H1 (cell line): ENCODE results near the gene DMRT1. TPM values are rescaled to one million over a fixed set of nuclear protein-coding genes. Genes with fewer than 3 reads are reported as not detected.

ENCODE experiments used
- CTCF ChIA-PET: fragments of 300-600 bp; sonication (Branson Sonifier 250); formaldehyde crosslinking; loops from one replicate; lab custom pipeline; 2021; ENCODE audit not compliant: partially characterized antibody; lab: Charles Lee
- POLR2A ChIA-PET: fragments of 300-600 bp; sonication (Branson Sonifier 250); formaldehyde crosslinking; loops from one replicate; lab custom pipeline; 2021; ENCODE audit warnings: inconsistent platforms; ENCODE audit not compliant: partially characterized antibody; lab: Charles Lee
- DNase-seq, 2 experiments: peaks; one replicate each; pipeline versions ENCODE4 v3.0.0 to v3.0.0-alpha.2; 2010 to 2022; ENCODE audit warnings: low spot score in 2 of 2, low read depth in 1 of 2, mixed read lengths in 1 of 2
- FAIRE-seq: peaks from 2 replicates; lab custom pipeline; 2011; peaks lifted over from hg19 to GRCh38; lab: Jason Lieb, UNC
- H2AFZ ChIP-seq: 2 replicates; pipeline ENCODE4 v1.8.1; 2012; ENCODE audit warnings: low read length, inconsistent platforms
- H2AK5ac ChIP-seq: 2 replicates; pipeline ENCODE4 v1.6.1; 2013; ENCODE audit warnings: low read depth, low read length
- H2BK120ac ChIP-seq: replicated peaks from 2 replicates; pipeline ENCODE3; 2013; ENCODE audit warnings: low read depth, low read length, inconsistent platforms
- H2BK12ac ChIP-seq: 2 replicates; pipeline ENCODE4 v1.6.1; 2013; ENCODE audit warnings: low read depth, low read length
- H2BK15ac ChIP-seq: 2 replicates; pipeline ENCODE4 v1.6.1; 2013; ENCODE audit warnings: low read length
- H2BK20ac ChIP-seq: 2 replicates; pipeline ENCODE4 v1.6.1; 2013; ENCODE audit warnings: low read length
- H2BK5ac ChIP-seq: 2 replicates; pipeline ENCODE4 v1.6.1; 2013; ENCODE audit warnings: low read depth, low read length
- H3K14ac ChIP-seq: 2 replicates; pipeline ENCODE4 v1.6.1; 2013; ENCODE audit warnings: inconsistent platforms; ENCODE audit not compliant: insufficient read length
- H3K18ac ChIP-seq: 2 replicates; pipeline ENCODE4 v1.6.1; 2013; ENCODE audit warnings: low read length; ENCODE audit errors: extremely low read depth
- H3K23ac ChIP-seq: 2 replicates; pipeline ENCODE4 v1.6.1; 2013; ENCODE audit warnings: inconsistent platforms; ENCODE audit not compliant: insufficient read length
- H3K23me2 ChIP-seq: 2 replicates; pipeline ENCODE4 v1.6.1; 2013; ENCODE audit warnings: low read depth, low read length
- H3K27ac ChIP-seq: 2 replicates; pipeline ENCODE4 v1.6.1; 2011; ENCODE audit warnings: low read depth, low read length, inconsistent platforms
- H3K27me3 ChIP-seq, 4 experiments: replicated peaks in 1 of 4; 1 replicate in 1 of 4; 2 replicates in 3 of 4; pipeline versions ENCODE4 v1.6.1 to v1.8.1; 2011 to 2013; ENCODE audit warnings: low read length in 3 of 4, mild to moderate bottlenecking in 3 of 4, inconsistent platforms in 2 of 4, mixed read lengths in 2 of 4, moderate library complexity in 1 of 4; ENCODE audit not compliant: control insufficient read depth in 3 of 4, insufficient read depth in 3 of 4; ENCODE audit errors: extremely low read depth in 1 of 4
- H3K36me3 ChIP-seq, 4 experiments: 2 replicates each; pipeline versions ENCODE4 v1.6.1 to v1.8.1; 2011 to 2013; ENCODE audit warnings: mild to moderate bottlenecking in 4 of 4, low read length in 3 of 4, moderate library complexity in 2 of 4, control low read depth in 1 of 4, inconsistent platforms in 1 of 4; ENCODE audit not compliant: insufficient read depth in 4 of 4, control insufficient read depth in 2 of 4
- H3K4ac ChIP-seq: replicated peaks from 2 replicates; pipeline ENCODE3; 2013; ENCODE audit warnings: low read length, low read depth, mixed read lengths, inconsistent platforms; ENCODE audit not compliant: insufficient read length
- H3K4me1 ChIP-seq, 4 experiments: replicated peaks in 1 of 4; 1 replicate in 1 of 4; 2 replicates in 3 of 4; pipeline versions ENCODE4 v1.6.1 to v1.8.1; 2011 to 2013; ENCODE audit warnings: low read length in 3 of 4, inconsistent platforms in 2 of 4, mixed read lengths in 1 of 4; ENCODE audit not compliant: insufficient read depth in 4 of 4, control insufficient read depth in 3 of 4
- H3K4me2 ChIP-seq, 2 experiments: 2 replicates each; pipeline versions ENCODE4 v1.6.1 to v1.8.1; 2011 to 2013; ENCODE audit warnings: low read depth in 2 of 2, low read length in 2 of 2, control low read depth in 1 of 2, inconsistent platforms in 1 of 2, mild to moderate bottlenecking in 1 of 2; ENCODE audit not compliant: insufficient read depth in 1 of 2
- H3K4me3 ChIP-seq, 4 experiments: fragments of 200-600, 300-600 bp in 1 of 4; sonication (generic), shearing (Covaris generic), sonication (Bioruptor Twin) in 1 of 4; 2 replicates each; pipeline versions ENCODE4 v1.5.1 to v1.8.1; 2011 to 2016; ENCODE audit warnings: low read length in 4 of 4, low read depth in 3 of 4, control low read depth in 2 of 4, inconsistent platforms in 2 of 4, mild to moderate bottlenecking in 2 of 4, mixed read lengths in 1 of 4, moderate library complexity in 1 of 4; ENCODE audit not compliant: insufficient read depth in 2 of 4; ENCODE audit errors: extremely low read depth in 1 of 4
- H3K56ac ChIP-seq: replicated peaks from 2 replicates; pipeline ENCODE3; 2013; ENCODE audit warnings: low read depth, mild to moderate bottlenecking, mixed read lengths, low read length, inconsistent platforms; ENCODE audit not compliant: insufficient read length
- H3K79me1 ChIP-seq: 2 replicates; pipeline ENCODE4 v1.6.1; 2013; ENCODE audit warnings: low read depth, low read length, control low read depth
- H3K79me2 ChIP-seq, 2 experiments: 2 replicates each; pipeline versions ENCODE4 v1.6.1 to v1.8.1; 2012 to 2013; ENCODE audit warnings: low read length in 2 of 2, mild to moderate bottlenecking in 2 of 2, inconsistent platforms in 1 of 2; ENCODE audit not compliant: insufficient read depth in 2 of 2, control insufficient read depth in 1 of 2
- H3K9ac ChIP-seq, 4 experiments: replicated peaks in 1 of 4; 1 replicate in 1 of 4; 2 replicates in 3 of 4; pipeline versions ENCODE4 v1.6.1 to v1.8.1; 2011 to 2013; ENCODE audit warnings: low read depth in 3 of 4, low read length in 3 of 4, control low read depth in 2 of 4, mild to moderate bottlenecking in 2 of 4, moderate library complexity in 2 of 4, inconsistent platforms in 1 of 4; ENCODE audit errors: extremely low read depth in 1 of 4
- H3K9me3 ChIP-seq, 2 experiments: 2 replicates each; pipeline versions ENCODE4 v1.6.1 to v1.8.1; 2012 to 2013; ENCODE audit warnings: mild to moderate bottlenecking in 2 of 2, moderate library complexity in 2 of 2, control low read depth in 1 of 2, inconsistent platforms in 1 of 2, low read depth in 1 of 2, low read length in 1 of 2, mixed read lengths in 1 of 2; ENCODE audit not compliant: insufficient read depth in 2 of 2
- H4K20me1 ChIP-seq, 2 experiments: replicated peaks in 1 of 2; 2 replicates each; pipeline versions ENCODE3 to v1.8.1; 2011 to 2013; ENCODE audit warnings: inconsistent platforms in 2 of 2, low read length in 2 of 2, mild to moderate bottlenecking in 1 of 2; ENCODE audit not compliant: insufficient read depth in 2 of 2, control insufficient read depth in 1 of 2
- H4K5ac ChIP-seq: 2 replicates; pipeline ENCODE4 v1.6.1; 2013; ENCODE audit warnings: low read length, low read depth, mixed read lengths, inconsistent platforms; ENCODE audit not compliant: insufficient read length
- H4K8ac ChIP-seq: 2 replicates; pipeline ENCODE4 v1.8.0; 2013; ENCODE audit warnings: mild to moderate bottlenecking, moderate library complexity, low read length, inconsistent platforms; ENCODE audit not compliant: insufficient read depth; ENCODE audit errors: extremely low read depth
- H4K91ac ChIP-seq: replicated peaks from 2 replicates; pipeline ENCODE3; 2013; ENCODE audit warnings: low read length, mixed read lengths, inconsistent platforms; ENCODE audit not compliant: insufficient read length
- NANOG ChIP-seq: IDR thresholded peaks from 2 replicates; pipeline ENCODE4 v1.6.1; 2011; ENCODE audit warnings: low read length, low read depth, mild to moderate bottlenecking, inconsistent platforms; ENCODE audit not compliant: insufficient read depth, poor library complexity, severe bottlenecking
- PHF8 ChIP-seq: fragments of 200-600 bp; sonication (generic); conservative IDR thresholded peaks from 2 replicates; pipeline ENCODE4 v1.7.1; 2012; ENCODE audit warnings: low read depth, mild to moderate bottlenecking, inconsistent platforms, low read length, moderate library complexity
- RNF2 ChIP-seq: fragments of 200-900, 300-1000 bp; sonication (generic); IDR thresholded peaks from 2 replicates; pipeline ENCODE4 v1.7.1; 2016; ENCODE audit warnings: borderline replicate concordance, low read depth, mild to moderate bottlenecking, antibody characterized with exemption, low read length; ENCODE audit not compliant: poor library complexity, severe bottlenecking; ENCODE audit errors: missing control alignments
- SAP30 ChIP-seq: fragments of 300-600 bp; sonication (generic); IDR thresholded peaks from 2 replicates; pipeline ENCODE4 v1.7.1; 2012; ENCODE audit warnings: low read length, moderate library complexity, mild to moderate bottlenecking, inconsistent platforms; ENCODE audit not compliant: insufficient read depth, insufficient replicate concordance
- TAF1 ChIP-seq: IDR thresholded peaks from 2 replicates; pipeline ENCODE4 v1.6.1; 2011; ENCODE audit warnings: mild to moderate bottlenecking, low read depth, low read length
- TBP ChIP-seq: IDR thresholded peaks from 2 replicates; pipeline ENCODE4 v1.6.1; 2011; ENCODE audit warnings: low read depth, low read length, improper control_type of control experiment
- TEAD4 ChIP-seq: IDR thresholded peaks from 2 replicates; pipeline ENCODE4 v1.6.1; 2012; ENCODE audit warnings: low read depth, low read length, inconsistent platforms, mixed read lengths
- YY1 ChIP-seq: IDR thresholded peaks from 2 replicates; pipeline ENCODE4 v1.6.1; 2011; ENCODE audit warnings: low read depth, mild to moderate bottlenecking, low read length
- WGBS, 2 experiments: shearing (Covaris generic) in 1 of 2; methylation state at CpG; one replicate each; pipeline versions ENCODE4 v1.1.6 to v1.1.7; 2013 to 2015; ENCODE audit warnings: low lambda C conversion rate in 2 of 2, mixed read lengths in 2 of 2, inconsistent platforms in 1 of 2, low coverage in 1 of 2, missing lambda C conversion rate in 1 of 2; ENCODE audit not compliant: insufficient replicate concordance in 2 of 2, insufficient coverage in 1 of 2, insufficient read length in 1 of 2; ENCODE audit errors: extremely low coverage in 1 of 2, missing lambda C conversion rate in 1 of 2; 5-methylcytosine and 5-hydroxymethylcytosine counted together
- polyA plus RNA-seq, 7 experiments: library from polyadenylated mRNA; depleted of rRNA in 3 of 7; stranded (reverse) in 5 of 7; unstranded in 2 of 7; fragments of >200 nt in 5 of 7; fragments of 200-250 nt in 2 of 7; gene quantifications; 1 replicate in 5 of 7; 2 replicates in 1 of 7; 4 replicates in 1 of 7; pipeline versions ENCODE4 v1.2.1 to v1.2.3, GENCODE V29; 2011 to 2013; ENCODE audit warnings: missing spikeins in 2 of 7, mixed read lengths in 2 of 7
- total RNA-seq: library from RNA; stranded (reverse); fragmentation: NEBNext Ultra II Directional; extraction: Animal tissue kit (Norgen Biotek cat#: 25700); gene quantifications from 2 replicates; pipeline ENCODE4 v1.2.1, GENCODE V29; 2021
- TF ChIP-seq, protein P1 (sequence below), 3 experiments: IDR thresholded peaks; 1 replicate in 2 of 3; 2 replicates in 1 of 3; pipeline versions ENCODE4 v1.5.1 to v1.6.1; 2011; ENCODE audit warnings: low read length in 3 of 3, mild to moderate bottlenecking in 3 of 3, inconsistent platforms in 2 of 3, low read depth in 1 of 3, moderate library complexity in 1 of 3; ENCODE audit not compliant: insufficient read depth in 1 of 3; ENCODE audit errors: control extremely low read depth in 1 of 3

Gene DMRT1
- total and polyA plus RNA-seq, 2 of the 8 experiments (the other 6 are each of a cell fraction or from before 2014, with no cell fraction given) = 0.15 TPM; not detected in 1

DNA sequence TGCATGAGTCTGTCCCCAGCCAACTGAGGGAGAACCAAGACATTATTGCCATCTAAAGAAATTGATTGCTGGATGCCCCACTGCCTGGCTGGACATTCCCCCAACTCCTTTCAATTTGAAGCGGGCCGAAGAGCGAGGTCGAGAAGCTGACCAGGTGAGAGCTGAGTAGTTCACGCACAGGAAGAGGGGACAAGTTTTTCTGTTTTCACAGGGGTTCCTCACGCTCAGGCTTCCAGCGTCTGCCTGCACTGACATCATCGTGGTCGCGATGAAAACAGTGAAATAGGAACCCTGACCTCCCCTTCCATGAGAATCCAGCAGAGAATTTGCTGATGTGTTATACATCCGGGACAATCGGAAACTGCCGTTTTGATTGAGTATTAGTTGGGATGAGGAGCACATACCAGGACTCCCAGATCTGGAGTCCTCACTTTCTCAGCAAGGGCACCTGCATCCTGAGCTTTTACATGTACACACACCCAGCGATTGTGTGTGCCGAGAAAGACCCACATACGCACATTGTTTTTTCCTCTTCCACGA is 131.9 kb downstream of the DMRT1 start:
- Histone ChIP-seq H3K56ac (no peak overlapping the region), H3K23ac (no peak overlapping the region), H4K20me1 (peaks cover 13 to 28% of the 10 kb centered on the region in 2 experiments), H3K9ac (no peak overlapping the region), H4K5ac (no peak overlapping the region), H2BK15ac (no peak overlapping the region), H3K9me3 (no peaks in the 10 kb centered on the region), H3K4me3 (peak overlapping the region in 1 of 4 experiments; percentile 70; a peak in 4 of 8 replicates), H3K23me2 (peaks cover 22% of the 10 kb centered on the region; the same call in 1 of the 2 replicates), H2AFZ (no peak overlapping the region), H2BK120ac (no peak overlapping the region), H3K18ac (no peak overlapping the region), H3K79me1 (no peaks in the 10 kb centered on the region), H2BK20ac (no peak overlapping the region), H3K79me2 (no peaks in the 10 kb centered on the region), H3K14ac (no peak overlapping the region), H2AK5ac (peak overlapping the region; percentile 7; the same call in 1 of the 2 replicates), H3K4me2 (peak overlapping the region; percentile 84 to 92), H3K27me3 (peaks cover 85 to 97% (median 91%) of the 10 kb centered on the region in 4 experiments), H4K91ac (no peak overlapping the region), H3K4ac (no peak overlapping the region), H2BK12ac (0 out of 2 replicates have a peak overlapping the region, but pooled peaks have one; percentile 87), H3K4me1 (peaks cover 19 to 41% (median 26%) of the 10 kb centered on the region in 4 experiments), H4K8ac (no peak overlapping the region), H2BK5ac (no peak overlapping the region), H3K36me3 (peaks cover 0 to 10% (median 0%) of the 10 kb centered on the region in 4 experiments; a peak in 1 of 8 replicates), H3K27ac (no peak overlapping the region)
- DNase-seq (no peak), FAIRE-seq (no peak)
- 10% methylated on average over 17 of the region's 17 CpGs; no CpG with 5 or more reads in 1 of the 2 experiments for WGBS, 2 experiments
- CTCF ChIA-PET = interaction anchor here (1.0 to 2.1 kb wide), 7 partner anchors 18 to 76 kb away, joined by 3 to 8 read pairs (median 4); no protein-coding TSS in a partner anchor
- POLR2A ChIA-PET = interaction anchor here (1.6 kb wide), 1 partner anchor 8 kb away, joined by 6 read pairs; no protein-coding TSS in a partner anchor
- TF ChIP-seq SAP30 (no peak), TEAD4 (no peak), YY1 (no peak), TAF1 (no peak), TBP (no peak), PHF8 (no peak), RNF2 (peak; percentile 81), NANOG (no peak)
- TF ChIP-seq, protein P1, sequence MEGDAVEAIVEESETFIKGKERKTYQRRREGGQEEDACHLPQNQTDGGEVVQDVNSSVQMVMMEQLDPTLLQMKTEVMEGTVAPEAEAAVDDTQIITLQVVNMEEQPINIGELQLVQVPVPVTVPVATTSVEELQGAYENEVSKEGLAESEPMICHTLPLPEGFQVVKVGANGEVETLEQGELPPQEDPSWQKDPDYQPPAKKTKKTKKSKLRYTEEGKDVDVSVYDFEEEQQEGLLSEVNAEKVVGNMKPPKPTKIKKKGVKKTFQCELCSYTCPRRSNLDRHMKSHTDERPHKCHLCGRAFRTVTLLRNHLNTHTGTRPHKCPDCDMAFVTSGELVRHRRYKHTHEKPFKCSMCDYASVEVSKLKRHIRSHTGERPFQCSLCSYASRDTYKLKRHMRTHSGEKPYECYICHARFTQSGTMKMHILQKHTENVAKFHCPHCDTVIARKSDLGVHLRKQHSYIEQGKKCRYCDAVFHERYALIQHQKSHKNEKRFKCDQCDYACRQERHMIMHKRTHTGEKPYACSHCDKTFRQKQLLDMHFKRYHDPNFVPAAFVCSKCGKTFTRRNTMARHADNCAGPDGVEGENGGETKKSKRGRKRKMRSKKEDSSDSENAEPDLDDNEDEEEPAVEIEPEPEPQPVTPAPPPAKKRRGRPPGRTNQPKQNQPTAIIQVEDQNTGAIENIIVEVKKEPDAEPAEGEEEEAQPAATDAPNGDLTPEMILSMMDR (IDR thresholded peaks at IDR 0.05; ENCODE audit: control extremely low read depth in 1 of 3, insufficient read depth in 1 of 3, low read depth in 1 of 3, low read length in 3 of 3) = no peak
